ENCODE data around the gene RASGRF2. TPM values are rescaled to one million over a fixed set of nuclear protein-coding genes. Genes with fewer than 3 reads are reported as not detected.

RASGRF2 gene
- total RNA-seq, 1 donor from 2014 or later, result 2.1 TPM

DNA sequence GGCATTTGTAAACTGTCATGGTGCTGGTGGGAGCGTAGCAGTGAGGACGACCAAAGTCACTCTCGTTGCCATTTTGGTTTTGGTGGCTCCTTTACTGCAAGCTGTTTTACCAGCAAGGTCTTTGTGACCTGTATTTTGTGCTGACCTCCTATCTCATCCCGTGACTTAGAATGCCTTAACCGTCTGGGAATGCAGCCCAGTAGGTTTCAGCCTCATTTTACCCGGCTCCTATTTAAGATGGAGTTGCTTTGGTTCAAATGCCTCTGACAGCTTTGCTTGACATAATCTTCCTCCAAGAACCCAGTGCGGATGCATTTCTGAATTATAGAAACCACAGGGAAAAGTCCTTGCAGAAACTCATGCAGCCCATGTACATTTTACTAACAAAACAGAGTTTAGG, 3.9 kb upstream of the RASGRF2 start:
- no peak for DNase-seq

DNA sequence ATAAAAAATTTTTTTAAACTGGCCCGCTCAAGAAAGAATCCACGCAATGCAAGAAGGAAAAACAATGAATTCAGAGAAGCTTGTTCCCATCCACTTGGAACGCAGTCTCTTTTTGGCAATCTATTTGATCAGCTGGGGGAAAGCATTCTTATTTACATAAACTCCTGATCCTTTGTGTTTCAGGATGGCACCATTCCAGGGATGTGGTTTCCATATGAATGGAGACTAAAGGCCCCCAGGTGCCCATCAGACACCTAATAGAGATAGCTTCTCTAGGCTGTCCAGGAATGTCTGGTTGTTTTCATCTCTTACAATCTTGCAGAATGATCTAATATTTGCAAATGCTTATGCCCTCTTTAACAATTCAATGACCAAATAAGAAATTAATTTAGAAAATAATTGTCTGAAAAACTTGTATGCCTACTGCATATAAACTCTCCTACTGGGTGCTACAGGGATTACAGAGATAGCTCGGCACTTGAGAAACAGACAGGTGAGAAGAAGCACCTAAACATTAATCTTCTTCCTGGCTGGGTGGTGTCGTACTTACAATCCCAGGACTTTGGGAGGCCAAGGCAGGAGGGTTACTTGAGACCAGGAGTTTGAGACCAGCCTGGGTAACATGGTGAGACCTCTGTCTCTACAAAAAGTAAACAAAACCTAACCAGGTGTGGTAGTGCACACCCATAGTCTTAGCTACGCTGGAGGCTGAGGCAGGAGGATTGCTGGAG, 3.0 kb upstream of the RASGRF2 start:
- DNase-seq, result no peak

DNA sequence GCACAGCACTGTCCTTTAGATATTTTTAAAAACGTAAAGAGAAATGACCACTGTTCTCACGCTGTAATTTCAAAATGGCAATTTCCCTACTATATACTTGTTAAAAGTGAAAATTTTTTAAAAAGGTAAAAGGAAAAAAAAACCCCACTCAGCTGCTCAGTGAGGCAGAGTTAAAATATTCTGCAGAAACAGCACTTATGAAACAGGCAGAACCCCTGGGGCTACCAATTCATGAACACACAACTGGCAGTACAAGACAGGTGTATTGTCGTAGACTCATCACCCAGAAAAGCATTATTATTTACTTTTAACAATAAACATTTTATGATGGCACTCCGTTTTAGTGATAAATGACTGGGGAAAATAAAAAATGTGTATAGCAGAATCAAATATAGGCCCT, 1.5 kb upstream of the RASGRF2 start:
- DNase-seq, result no peak

DNA sequence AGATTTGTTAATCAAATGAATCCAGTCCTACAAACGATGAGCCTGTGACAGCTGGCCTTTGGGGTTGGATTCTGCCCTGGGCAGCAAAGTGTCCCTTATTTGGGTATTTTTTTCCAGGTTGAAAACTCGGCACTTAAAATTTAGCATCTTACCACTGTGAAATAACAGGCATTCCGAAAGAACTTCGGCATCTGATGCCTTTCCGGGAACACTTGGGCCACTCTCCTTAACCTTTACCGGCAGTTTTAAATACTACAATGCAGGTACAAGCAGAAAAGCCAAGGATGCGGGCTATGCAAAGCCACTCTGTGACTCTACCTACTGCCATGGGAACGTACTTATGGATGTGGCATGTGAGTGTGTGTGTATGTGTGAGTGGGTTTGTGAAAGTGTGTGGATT, 1.0 kb upstream of the RASGRF2 start:
- no peak for DNase-seq

DNA sequence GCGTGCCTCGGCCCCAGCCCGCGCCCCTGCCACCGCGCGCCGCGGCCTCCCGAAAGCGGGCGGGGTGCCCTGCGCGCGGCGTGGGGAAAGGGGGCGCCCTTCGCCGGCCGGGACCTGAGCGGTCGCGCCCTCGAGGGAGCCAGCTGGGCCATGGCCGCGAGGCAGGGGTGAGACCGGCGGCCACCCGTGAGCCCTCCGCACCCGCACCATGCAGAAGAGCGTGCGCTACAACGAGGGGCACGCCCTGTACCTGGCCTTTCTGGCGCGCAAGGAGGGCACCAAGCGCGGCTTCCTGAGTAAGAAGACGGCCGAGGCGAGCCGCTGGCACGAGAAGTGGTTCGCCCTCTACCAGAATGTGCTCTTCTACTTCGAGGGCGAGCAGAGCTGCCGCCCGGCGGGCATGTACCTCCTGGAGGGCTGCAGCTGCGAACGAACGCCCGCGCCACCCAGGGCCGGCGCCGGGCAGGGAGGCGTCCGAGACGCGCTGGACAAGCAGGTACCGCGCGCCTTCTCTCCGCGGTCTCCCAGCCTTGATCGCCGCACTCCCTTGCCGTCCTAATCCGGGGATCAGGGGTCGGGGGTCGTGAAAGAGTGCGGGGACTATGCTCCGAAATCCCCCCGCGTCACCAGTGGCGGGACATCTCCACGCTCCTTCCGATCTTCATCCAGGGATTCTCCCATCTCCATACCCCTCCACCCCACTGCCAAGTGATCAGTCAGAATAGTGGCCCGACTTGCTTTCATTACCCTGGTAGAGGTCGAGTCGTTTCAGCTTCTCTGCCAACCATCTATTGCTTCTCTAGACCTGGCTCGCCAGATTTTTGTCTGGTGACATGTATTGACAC, 590 bp downstream of the RASGRF2 start:
- no peak for DNase-seq

DNA sequence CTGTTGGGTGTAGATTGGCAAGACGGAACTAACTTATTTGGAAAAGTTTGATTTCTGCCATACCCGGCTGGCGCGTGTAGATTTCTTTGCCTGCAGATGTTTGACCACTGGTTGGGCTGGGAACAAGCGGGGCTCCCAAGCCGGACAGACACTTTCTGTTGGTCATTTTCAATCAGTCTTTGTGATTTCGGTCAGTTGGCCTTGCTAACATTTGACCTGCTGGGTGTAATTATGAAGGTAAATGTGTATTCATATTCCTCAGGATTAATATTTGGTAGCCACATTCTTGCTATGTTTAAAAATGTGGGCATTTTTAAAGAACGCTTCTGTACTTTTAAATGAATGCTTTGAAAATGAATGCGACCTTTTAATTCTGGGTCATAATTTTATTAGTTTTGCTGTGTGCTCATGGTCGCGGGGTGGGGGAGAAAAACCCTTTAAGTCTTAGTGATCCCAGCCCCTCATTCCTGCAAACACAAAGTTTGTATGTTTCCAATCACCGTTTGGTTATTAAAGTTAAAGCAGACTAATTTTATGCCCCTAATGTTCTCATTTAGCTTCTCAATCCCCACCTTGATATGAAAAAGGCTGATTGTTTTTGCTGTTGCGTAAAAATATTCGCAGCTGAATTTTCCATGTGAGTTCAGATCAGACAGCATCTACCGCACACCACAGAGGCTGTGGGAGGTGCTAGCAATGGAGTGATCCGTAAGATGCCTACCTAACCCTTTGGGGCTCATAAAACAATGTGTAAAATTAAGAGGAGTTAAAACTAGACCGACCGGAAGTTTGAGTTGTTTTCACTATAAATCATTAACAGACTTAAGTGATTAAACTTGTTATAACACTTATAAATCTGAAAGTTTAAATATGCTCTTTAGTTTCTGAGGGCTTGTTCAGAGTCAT, 1.5 kb downstream of the RASGRF2 start:
- no peak for DNase-seq

DNA sequence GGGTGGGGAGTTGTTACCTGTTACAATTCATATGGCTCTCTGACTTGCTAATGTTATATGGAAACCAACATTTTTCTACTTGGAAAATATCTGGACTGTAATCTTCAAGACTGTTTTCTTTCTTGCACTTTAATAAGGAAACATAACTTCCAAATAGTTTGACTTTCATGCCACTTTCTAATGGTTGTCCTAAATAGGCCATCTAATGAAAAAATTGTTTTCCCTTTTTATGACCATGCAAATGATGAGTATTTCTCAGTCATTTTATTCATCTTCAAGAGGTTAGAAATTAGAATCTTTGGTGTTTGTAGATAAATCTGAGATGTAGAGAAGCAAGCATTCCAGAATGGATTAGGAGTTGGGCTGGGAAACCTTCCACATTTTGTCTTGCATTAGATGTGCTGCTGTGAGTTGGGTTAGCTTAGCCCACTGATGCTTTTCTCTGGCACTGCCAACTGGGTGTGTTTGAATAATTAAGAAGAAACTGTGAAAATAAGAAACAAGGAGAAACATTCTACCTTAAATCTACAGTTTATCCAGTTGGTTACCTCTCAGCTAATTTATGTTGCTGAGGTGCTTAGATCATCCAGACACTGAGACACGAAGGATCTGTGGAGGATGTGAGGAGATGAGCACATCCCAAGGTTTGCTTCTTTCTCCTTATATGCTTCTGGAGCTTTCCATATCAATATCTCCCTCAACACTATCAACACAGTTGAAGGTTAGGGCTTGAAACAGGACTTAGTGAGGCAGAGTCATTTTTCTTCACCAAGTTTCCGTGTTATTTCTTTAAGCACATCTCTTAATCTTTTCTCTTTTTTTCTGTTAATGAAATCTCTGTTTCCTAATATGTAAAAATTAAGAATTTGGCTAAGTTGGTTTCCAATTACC, 2.7 kb downstream of the RASGRF2 start:
- DNase-seq, result no peak

DNA sequence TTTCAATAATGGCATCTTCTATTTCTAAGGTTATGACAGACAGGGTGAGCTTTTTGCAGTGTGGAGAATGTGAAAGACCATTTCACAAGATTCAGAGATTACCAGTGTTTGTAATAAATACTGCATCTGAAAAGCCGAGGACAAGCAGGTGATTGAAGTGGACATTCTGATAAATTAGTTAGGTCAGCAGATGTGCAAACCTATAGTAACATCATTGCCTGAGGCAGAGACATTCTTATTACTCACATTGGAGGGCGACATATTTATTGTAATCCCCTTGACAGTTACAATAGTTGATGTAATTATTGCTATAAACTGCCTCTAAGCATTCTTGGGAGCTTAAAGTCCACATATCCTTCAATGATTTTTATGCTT, 3.3 kb downstream of the RASGRF2 start:
- DNase-seq, result no peak

DNA sequence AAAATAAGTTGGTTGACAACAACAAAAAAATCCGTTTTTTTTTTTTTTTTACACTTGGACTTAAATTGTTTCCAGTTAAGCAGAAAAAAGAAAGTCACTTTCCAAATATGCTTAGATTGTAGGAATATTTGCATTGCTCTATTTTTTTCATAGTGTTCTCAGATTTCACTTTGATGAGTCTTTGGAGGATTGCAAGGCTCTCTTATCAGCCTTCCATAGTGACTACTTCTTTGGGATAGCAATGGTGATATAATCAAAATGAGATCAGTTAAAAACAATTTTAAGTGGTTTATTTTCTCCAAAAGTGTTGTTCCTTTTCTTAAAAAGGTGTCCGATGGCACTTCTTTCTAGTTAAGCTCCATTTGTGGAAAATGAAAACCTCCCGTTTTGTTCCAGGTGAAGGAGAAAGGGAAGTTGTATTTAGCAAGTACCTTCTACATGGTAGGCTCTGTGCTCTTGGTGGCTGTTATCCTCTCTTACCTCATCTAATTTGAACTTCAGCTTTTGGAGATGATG, 3.9 kb downstream of the RASGRF2 start:
- no peak for DNase-seq

DNA sequence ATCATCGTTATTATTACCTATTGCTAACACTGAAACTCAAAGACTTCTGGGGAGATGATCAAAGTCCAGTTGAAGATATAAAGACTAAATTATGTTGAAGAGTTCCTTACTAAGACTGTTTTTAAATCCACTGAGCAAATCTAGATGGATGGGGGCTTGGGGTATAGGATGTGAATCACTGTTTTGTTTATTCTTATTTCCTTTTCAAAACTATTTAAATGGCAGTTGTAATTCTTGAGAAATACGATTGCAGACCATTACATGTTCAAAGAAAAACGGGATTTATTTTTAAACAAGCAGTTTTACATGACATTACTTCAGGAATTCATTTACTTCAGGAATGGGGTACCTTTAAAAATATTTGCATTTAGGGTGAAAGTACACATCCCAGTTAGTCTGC, 4.3 kb downstream of the RASGRF2 start:
- no peak for DNase-seq

DNA sequence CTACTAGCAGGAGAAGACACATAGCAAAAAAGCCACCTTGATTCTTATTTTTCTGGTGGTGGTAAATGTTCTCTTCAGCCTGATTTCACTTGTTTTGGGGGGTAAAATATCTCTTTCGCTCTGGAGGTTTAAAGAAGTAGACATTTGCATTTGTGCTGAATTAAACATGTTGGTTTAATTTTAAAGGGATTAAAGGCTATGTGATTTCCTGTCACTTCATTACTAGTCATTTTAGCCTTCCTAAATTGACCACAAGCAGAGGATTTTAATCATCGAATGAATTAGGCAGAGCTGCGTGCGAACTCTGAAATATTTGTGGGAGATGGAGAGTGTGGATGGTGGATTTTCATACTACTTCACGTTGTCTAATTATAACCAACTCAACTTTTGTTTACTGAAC, 4.8 kb downstream of the RASGRF2 start:
- DNase-seq, result no peak

DNA sequence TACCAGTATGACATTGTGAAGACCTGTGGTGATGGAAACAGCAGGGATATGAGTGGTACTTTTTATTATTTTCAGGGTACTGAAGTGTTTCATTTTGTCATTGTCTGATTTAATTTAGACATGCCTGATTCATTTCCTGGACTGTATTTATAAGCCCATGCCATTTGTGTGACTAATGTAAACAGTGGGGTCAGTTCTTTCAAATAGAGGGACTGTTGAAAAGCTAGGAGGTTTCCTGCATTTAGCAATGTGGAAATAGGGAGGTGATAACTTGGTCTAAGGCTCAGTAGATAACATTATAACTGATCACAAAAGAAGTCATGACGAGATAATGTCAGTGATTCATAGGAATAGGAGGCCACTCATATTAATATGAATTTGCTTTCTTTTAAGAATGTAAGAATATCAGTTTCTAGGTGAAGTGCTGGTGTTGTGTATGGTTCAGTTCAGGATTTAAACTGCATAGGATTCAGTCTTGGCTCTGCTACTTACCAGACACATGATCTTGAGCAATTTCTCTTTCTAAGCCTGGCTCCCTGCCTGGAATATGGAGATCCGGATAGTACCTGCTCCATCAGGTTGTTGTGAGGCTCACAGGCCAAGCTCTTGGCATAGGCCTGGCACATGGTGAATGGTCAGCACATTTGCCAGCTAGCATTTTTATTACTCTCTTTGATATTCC, 7.5 kb downstream of the RASGRF2 start:
- no peak for DNase-seq

DNA sequence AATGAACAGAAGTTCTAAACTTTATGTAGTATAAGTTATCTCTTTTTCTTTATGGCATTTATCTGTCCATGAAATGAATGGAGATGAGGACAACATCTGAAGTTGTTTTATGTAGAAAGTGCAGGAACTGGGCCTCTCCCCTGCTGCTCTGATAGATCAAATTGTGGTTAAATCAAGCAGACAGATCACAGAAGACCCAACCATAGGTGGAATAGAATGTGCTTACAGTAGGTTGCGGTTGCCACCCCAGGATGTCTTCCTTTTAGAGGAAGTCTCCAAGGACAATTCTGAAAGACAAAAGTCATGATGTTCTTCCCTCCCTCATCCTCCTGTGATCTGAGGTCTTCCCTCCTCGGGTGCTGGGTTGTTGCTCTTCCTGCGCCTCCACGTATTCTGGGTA, 12.9 kb downstream of the RASGRF2 start:
- no peak for DNase-seq

DNA sequence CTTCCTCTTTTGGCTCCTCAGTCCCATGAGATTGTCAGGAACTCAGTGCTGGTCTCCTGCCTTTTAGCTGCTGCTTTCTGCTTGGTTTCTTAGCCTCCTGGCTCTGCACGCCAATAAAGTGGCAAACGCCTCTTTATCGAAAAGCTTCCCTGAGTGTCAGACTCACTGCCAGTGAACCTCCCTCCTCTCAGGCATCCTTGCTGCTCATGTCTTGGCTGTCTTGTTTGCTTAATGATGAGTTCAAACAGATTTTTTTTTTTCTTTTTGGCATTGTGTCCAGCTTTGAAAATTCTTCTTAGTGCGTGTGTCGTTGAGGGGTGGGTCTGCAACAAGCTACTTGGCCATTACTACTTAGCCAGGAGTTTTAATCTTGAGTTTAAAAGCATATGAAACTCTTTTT, 14.9 kb downstream of the RASGRF2 start:
- DNase-seq, result no peak

DNA sequence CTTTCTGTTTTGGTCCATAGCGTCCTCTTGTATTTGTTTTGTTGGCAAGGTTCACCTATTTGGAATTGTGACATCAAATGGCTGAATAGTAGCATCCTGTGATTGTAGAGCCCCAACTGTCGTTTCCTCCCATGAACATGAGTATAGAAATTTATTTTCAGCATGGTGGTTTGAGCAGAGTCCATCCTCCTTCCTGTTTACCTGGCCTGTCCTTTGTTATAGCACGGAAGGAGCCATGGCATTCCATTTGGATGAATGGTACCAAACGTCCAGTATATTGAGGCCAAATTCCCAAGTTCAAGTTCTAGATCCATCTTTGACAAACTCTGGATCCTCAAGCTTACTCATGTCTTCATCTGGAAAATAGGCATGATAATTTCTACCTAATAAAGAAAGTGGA, 16.8 kb downstream of the RASGRF2 start:
- no peak for DNase-seq

DNA sequence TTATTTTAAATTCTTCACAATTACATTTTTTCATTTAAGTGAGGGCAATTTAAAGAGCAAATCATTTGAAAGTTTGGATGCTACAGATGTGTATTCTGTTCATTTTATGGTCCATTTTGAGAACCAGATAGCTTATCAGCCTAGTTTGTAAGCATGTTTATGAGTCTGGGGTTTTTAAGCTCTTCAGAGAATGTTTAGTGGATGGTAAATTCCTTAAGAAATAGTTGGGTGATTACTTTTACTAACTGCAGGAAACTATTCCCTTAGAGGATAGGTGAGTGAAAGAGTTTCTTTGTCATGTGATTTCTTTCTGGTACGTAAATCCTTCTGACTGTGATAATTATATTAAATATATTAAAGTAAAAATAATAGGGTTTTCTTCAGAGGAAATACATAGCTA, 17.6 kb downstream of the RASGRF2 start:
- DNase-seq, result no peak

DNA sequence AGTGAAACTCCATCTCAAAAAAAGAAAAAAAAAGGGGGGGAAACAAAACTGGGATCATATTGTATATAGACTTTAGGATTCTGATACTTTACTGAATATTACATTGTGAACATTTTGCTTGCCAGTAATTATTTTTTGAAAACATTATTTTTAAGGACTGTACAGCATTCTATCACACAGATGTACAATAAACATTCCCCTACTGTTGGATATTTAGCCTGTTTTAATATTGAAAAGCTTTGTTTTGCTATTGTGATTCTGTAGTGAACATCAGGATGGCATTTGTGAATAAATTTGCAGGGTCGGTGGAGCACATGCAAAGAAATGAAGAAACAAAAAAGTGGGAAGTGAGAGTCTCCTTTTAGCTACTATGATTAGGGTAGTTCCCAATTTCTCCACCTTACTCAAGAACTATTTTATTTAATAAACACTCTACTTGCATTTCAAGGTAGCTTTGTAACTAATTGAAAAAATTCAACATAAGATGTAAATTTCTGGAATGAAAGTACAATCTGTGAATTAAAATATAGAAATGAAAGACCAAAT, 18.7 kb downstream of the RASGRF2 start:
- DNase-seq, result no peak

DNA sequence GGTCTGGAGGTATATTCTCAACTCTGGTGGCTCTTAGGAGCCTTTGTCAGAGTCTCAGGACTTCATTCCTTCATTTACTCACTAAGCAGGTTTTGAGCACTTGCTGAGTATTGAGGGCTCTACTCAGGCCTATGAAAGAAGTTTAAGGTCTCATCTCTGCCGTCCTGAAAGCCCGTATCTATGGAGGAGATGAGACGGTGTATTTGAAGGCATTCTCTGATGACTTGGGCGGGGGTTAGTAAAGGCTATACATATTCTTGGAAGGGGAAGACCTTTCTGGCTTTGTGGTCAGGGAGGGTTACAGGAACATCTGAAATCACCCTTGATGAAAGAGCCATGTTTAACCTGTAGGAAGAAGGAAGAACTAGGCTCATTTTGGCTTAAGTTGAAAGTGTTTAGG, 21.9 kb downstream of the RASGRF2 start:
- no peak for DNase-seq

DNA sequence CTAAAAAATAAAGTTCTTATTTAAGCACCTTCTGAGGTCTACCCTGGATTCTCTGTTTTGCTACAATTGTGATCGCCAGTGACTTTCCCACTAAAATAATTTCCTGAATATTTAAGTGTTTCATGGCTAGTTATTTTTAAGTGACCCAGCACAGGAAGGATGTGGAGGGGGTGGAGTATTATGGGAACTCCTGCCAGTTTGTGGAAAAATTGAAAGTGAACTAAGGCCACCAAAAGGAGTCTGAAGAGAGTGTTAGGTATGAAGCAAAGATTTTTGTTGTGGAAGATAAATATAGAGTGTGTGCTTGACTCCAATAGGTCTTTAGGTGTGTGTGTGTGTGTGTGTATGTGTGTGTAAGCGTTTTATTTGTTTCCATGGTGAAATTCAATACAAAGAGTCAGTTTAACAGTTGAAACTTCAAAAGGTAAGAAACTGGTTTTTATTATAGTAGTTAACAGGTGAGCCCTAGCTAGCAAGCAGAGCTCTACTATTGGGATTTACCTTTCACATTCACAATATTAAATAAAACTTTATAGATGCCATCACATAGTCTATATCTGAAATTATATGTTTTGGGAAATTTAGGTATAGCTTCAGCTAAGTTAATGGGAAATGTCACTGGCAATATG, 25.6 kb downstream of the RASGRF2 start:
- DNase-seq, result no peak

DNA sequence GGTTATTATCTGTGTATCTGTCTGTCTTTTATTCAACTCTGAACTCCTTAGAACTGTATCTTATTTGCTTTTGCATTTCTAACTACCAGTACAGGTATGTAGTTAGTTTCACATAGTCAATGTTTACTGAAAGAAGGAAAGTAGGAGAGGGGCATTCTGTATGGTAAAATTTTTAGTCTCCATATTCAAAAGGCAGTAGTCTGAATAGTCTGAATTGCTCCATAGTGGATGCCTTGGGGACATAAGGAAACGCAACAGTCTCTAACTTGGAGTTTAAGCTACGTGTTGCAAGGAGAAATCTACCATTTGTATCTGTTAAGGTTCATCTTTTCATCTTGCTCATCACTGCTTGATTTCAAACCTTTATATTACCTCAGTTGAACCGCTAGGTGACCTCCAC, 26.2 kb downstream of the RASGRF2 start:
- DNase-seq, result no peak

Data from skin of body (tissue), 2 donors.